Forelimb muscle (tissue), 1 donor: Measurements from ENCODE around the gene FCSK. TPM values are rescaled to one million over a fixed set of nuclear protein-coding genes. Genes with fewer than 3 reads are reported as not detected.
"Not testable (repeated sequence)": the region's sequence is repeated elsewhere in the genome, so short reads cannot be mapped to it uniquely, and the experiment has no call there.

Experiments
- DNase-seq: peaks from one replicate; pipeline ENCODE4 v3.0.0-alpha.2; 2013; ENCODE audit warnings: low read depth
- polyA plus RNA-seq: library from polyadenylated mRNA; unstranded; fragments of 120-200 nt; gene quantifications from one replicate; pipeline ENCODE4 v1.2.1, GENCODE V29; 2013; ENCODE audit not compliant: insufficient read length

The FCSK gene
- polyA plus RNA-seq: 8.4 TPM

GRCh38 chr16:70454222-70455034 is at the start of gene FCSK:
FCSK (plus strand) TSS chr16:70454595; CDS start chr16:70463191, 8,596 bp downstream.
- no peak for DNase-seq

- not testable (repeated sequence) for DNase-seq
These were observed 48.3 kb upstream of the FCSK start for GRCh38 chr16:70406104-70406503.

- DNase-seq: no peak
These were observed 46.6 kb upstream of the FCSK start for GRCh38 chr16:70407811-70408274.

GRCh38 chr16:70410734-70411133 is 43.7 kb upstream of the FCSK start:
- no peak for DNase-seq

- DNase-seq: no peak
These were observed 42.0 kb upstream of the FCSK start for GRCh38 chr16:70412385-70412784.

- not testable (repeated sequence) for DNase-seq
These were observed 40.8 kb upstream of the FCSK start for GRCh38 chr16:70413572-70413971.

GRCh38 chr16:70416748-70417616 is 37.4 kb upstream of the FCSK start:
- DNase-seq: no peak

GRCh38 chr16:70417661-70418060 is 36.7 kb upstream of the FCSK start:
- DNase-seq: no peak

GRCh38 chr16:70418274-70418992 is 36.0 kb upstream of the FCSK start:
- no peak for DNase-seq

- no peak for DNase-seq
These were observed 35.4 kb upstream of the FCSK start for GRCh38 chr16:70418993-70419318.

GRCh38 chr16:70419384-70420327 is 34.7 kb upstream of the FCSK start:
- no peak for DNase-seq

- DNase-seq: no peak
These were observed 33.4 kb upstream of the FCSK start for GRCh38 chr16:70421014-70421413.

GRCh38 chr16:70421473-70422311 is 32.7 kb upstream of the FCSK start:
- no peak for DNase-seq

- no peak for DNase-seq
These were observed 31.9 kb upstream of the FCSK start for GRCh38 chr16:70422543-70422942.

GRCh38 chr16:70427786-70428177 is 26.6 kb upstream of the FCSK start:
- no peak for DNase-seq

GRCh38 chr16:70428178-70428998 is 26.0 kb upstream of the FCSK start:
- DNase-seq: no peak

GRCh38 chr16:70429888-70430666 is 24.3 kb upstream of the FCSK start:
- no peak for DNase-seq
